Stomach (tissue), 9 donors: ENCODE measurements around the gene BACH1. TPM values are rescaled to one million over a fixed set of nuclear protein-coding genes. Genes with fewer than 3 reads are reported as not detected.

Source experiments
- DNase-seq, 2 donors: peaks; one replicate each; pipeline versions ENCODE4 v3.0.0 to v3.0.0-alpha.2; 2013 to 2019
- H3K27ac ChIP-seq, 5 donors: fragments of 200-600 bp in 4 of 5; sonication (generic) in 4 of 5; one replicate each; pipeline ENCODE4 v1.5.1; 2013 to 2019; ENCODE audit warnings: mild to moderate bottlenecking in 1 of 5, moderate library complexity in 1 of 5
- H3K27me3 ChIP-seq, 3 donors: fragments of 200-600 bp; sonication (generic); one replicate each; pipeline ENCODE4 v1.5.1; 2017 to 2019; ENCODE audit warnings: mixed run types in 1 of 3
- H3K36me3 ChIP-seq, 4 donors: fragments of 200-600 bp; sonication (generic); 1 replicate in 3 of 4; 2 replicates in 1 of 4; pipeline ENCODE4 v1.5.1; 2016 to 2019
- H3K4me1 ChIP-seq, 4 donors: fragments of 200-600 bp; sonication (generic); one replicate each; pipeline ENCODE4 v1.5.1; 2016 to 2019
- H3K4me3 ChIP-seq, 4 donors: fragments of 200-600 bp; sonication (generic) in 3 of 4; one replicate each; pipeline ENCODE4 v1.5.1; 2016 to 2019; ENCODE audit warnings: mild to moderate bottlenecking in 1 of 4
- H3K9me3 ChIP-seq, 4 donors: fragments of 200-600 bp; sonication (generic); one replicate each; pipeline ENCODE4 v1.5.1; 2016 to 2019
- EP300 ChIP-seq: sonication (generic); formaldehyde crosslinking; IDR thresholded peaks from one replicate; pipeline ENCODE4 v1.6.1; 2017; ENCODE audit warnings: antibody characterized with exemption
- POLR2A ChIP-seq, 4 donors: fragments of 450-650 bp; IDR thresholded peaks; one replicate each; pipeline ENCODE4 v1.6.1; 2016; ENCODE audit warnings: antibody characterized with exemption in 4 of 4, control low read depth in 2 of 4, mild to moderate bottlenecking in 1 of 4, moderate library complexity in 1 of 4
- POLR2AphosphoS5 ChIP-seq, 3 donors: sonication (generic); formaldehyde crosslinking; IDR thresholded peaks; one replicate each; pipeline ENCODE4 v1.6.1; 2016; ENCODE audit warnings: antibody characterized with exemption in 3 of 3
- WGBS, 5 donors: extraction: QIAGEN DNeasy Blood & Tissue Kit in 3 of 5; methylation state at CpG; one replicate each; pipeline versions ENCODE4 v1.1.5 to v1.1.7; 2013 to 2018; 5-methylcytosine and 5-hydroxymethylcytosine counted together
- intact Hi-C: fragments of 100-400 bp; cut with DNase I; formaldehyde crosslinking; loops from one replicate; pipeline ENCODE4 v1.15.1; 2023; ENCODE audit warnings: low total_unique reads
- polyA plus RNA-seq, 3 donors: library from polyadenylated mRNA; stranded (reverse); fragments of 200-250 nt; gene quantifications; one replicate each; pipeline ENCODE4 v1.2.3, GENCODE V29; 2013
- total RNA-seq, 5 donors: library from RNA; depleted of rRNA; stranded (reverse); fragments of >200 nt; gene quantifications; one replicate each; pipeline versions ENCODE4 v1.1.0 to v1.2.3, GENCODE V29; 2014 to 2016
- TF ChIP-seq, protein P1 (sequence below), 7 experiments: fragments of 450-650 bp in 4 of 7; fragments of 200-600 bp in 3 of 7; sonication (generic) in 3 of 7; IDR thresholded peaks; one replicate each; pipeline ENCODE4 v1.5.1; 2016 to 2019; ENCODE audit warnings: antibody characterized with exemption in 7 of 7, control low read depth in 2 of 7, mild to moderate bottlenecking in 1 of 7
- donor health status: healthy with polysubstance abuse.
- donor health status: Bipolar disorder and iron deficiency.
- donor health status: healthy.

The BACH1 gene
- total and polyA plus RNA-seq, 8 donors = 4.2 to 107 (median 24.2) TPM

GRCh38 chr21:29382030-29382654 is 83.4 kb downstream of the BACH1 start:
- intact Hi-C loops = no loop called here
- Histone ChIP-seq H3K27ac (no peak overlapping the region), H3K36me3 (no peaks in the 10 kb centered on the region), H3K4me3 (no peak overlapping the region), H3K9me3 (no peaks in the 10 kb centered on the region), H3K27me3 (no peaks in the 10 kb centered on the region), H3K4me1 (peaks cover 9 to 22% (median 13%) of the 10 kb centered on the region in 4 donors)
- 67 to 81% (median 76%) methylated on average over 4 of the region's 4 CpGs for WGBS, 5 donors
- peak in 1 of 2 donors; percentile 30 for DNase-seq
- TF ChIP-seq POLR2AphosphoS5 (IDR thresholded peaks at IDR 0.05) (peak in 1 of 3 donors; percentile 21), POLR2A (IDR thresholded peaks at IDR 0.05) (no peak)

GRCh38 chr21:29384683-29385359 is 86.1 kb downstream of the BACH1 start:
- Histone ChIP-seq H3K27me3 (no peaks in the 10 kb centered on the region), H3K4me1 (peaks cover 0 to 19% (median 10%) of the 10 kb centered on the region in 4 donors), H3K9me3 (no peaks in the 10 kb centered on the region), H3K36me3 (no peaks in the 10 kb centered on the region), H3K4me3 (no peak overlapping the region), H3K27ac (no peak overlapping the region)
- no peak for TF ChIP-seq POLR2AphosphoS5 (IDR thresholded peaks at IDR 0.05)
- no peak for TF ChIP-seq POLR2A (IDR thresholded peaks at IDR 0.05)
- TF ChIP-seq, protein P1, sequence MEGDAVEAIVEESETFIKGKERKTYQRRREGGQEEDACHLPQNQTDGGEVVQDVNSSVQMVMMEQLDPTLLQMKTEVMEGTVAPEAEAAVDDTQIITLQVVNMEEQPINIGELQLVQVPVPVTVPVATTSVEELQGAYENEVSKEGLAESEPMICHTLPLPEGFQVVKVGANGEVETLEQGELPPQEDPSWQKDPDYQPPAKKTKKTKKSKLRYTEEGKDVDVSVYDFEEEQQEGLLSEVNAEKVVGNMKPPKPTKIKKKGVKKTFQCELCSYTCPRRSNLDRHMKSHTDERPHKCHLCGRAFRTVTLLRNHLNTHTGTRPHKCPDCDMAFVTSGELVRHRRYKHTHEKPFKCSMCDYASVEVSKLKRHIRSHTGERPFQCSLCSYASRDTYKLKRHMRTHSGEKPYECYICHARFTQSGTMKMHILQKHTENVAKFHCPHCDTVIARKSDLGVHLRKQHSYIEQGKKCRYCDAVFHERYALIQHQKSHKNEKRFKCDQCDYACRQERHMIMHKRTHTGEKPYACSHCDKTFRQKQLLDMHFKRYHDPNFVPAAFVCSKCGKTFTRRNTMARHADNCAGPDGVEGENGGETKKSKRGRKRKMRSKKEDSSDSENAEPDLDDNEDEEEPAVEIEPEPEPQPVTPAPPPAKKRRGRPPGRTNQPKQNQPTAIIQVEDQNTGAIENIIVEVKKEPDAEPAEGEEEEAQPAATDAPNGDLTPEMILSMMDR (IDR thresholded peaks at IDR 0.05) = no peak
- no peak for TF ChIP-seq EP300
- 28 to 50% (median 43%) methylated on average over 2 of the region's 2 CpGs for WGBS, 5 donors
- intact Hi-C loops = no loop called here
- DNase-seq = no peak

DNA sequence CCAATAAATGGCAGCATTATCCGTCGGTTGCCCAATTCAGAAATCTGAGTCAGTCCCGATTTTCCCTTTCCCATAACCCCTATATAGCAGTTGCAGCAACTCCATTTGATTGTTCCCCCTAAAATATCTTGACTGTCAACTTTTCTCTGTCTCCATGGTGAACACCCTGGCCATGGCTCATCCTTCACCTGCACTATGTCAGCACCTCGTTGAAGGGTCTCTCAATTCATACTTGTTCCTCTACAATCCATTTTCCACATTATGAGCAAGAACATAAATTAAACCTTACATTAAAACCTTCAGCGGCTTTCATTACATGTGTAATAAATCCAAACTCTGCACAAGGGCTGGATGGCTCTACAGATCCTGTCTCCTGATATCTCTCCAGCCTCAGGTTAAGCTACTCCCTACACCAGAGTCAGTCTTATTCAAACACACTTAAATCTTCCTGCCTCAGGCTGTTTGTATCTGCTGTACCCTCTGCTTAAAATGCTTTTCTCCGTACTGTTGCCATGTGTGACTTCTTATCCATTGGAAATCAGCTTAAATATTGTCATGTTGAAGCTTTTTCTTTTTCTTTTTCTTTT is 87.3 kb downstream of the BACH1 start:
- no peak overlapping the region for H3K4me3 ChIP-seq
- H3K27ac ChIP-seq = no peak overlapping the region
- H3K36me3 ChIP-seq = no peaks in the 10 kb centered on the region
- no peak for DNase-seq
- intact Hi-C loops = no loop called here
- no peaks in the 10 kb centered on the region for H3K27me3 ChIP-seq
- H3K4me1 ChIP-seq = peaks cover 0 to 16% (median 10%) of the 10 kb centered on the region in 4 donors
- TF ChIP-seq, protein P1 (IDR thresholded peaks at IDR 0.05) = no peak
- TF ChIP-seq EP300 (no peak), POLR2AphosphoS5 (IDR thresholded peaks at IDR 0.05) (no peak), POLR2A (IDR thresholded peaks at IDR 0.05) (no peak)
- 89 to 94% (median 93%) methylated on average over 6 of the region's 6 CpGs for WGBS, 5 donors
- H3K9me3 ChIP-seq = no peaks in the 10 kb centered on the region

GRCh38 chr21:29386803-29387202 is 88.1 kb downstream of the BACH1 start:
- H3K4me1 ChIP-seq = peaks cover 0 to 11% (median 7%) of the 10 kb centered on the region in 4 donors
- intact Hi-C loops = no loop called here
- WGBS, 5 donors = 50 to 66% (median 59%) methylated on average over 4 of the region's 4 CpGs
- no peaks in the 10 kb centered on the region for H3K36me3 ChIP-seq
- no peaks in the 10 kb centered on the region for H3K9me3 ChIP-seq
- TF ChIP-seq POLR2AphosphoS5 (IDR thresholded peaks at IDR 0.05) (peak in 1 of 3 donors; percentile 7), POLR2A (IDR thresholded peaks at IDR 0.05) (no peak)
- H3K4me3 ChIP-seq = no peak overlapping the region
- no peak overlapping the region for H3K27ac ChIP-seq
- no peak for DNase-seq
- no peaks in the 10 kb centered on the region for H3K27me3 ChIP-seq

DNA sequence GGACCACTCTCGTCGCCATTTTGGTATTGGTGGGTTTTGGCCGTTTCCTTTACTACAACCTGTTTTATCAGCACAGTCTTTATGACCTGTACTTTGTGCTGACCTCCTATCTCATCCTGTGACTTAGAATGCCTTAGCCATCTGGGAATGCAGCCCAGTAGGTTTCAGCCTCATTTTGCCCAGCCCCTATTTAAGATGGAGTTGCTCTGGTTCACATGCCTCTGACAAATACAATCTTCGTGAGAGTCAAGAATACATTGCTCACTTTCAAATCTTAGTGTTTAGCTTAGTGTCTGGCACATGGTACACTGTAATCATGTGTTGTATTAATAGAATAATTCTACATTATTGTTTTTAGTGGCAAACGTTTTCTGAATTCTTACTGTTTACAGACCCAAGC is 88.9 kb downstream of the BACH1 start:
- no peak overlapping the region for H3K27ac ChIP-seq
- no peaks in the 10 kb centered on the region for H3K27me3 ChIP-seq
- no peak overlapping the region for H3K4me3 ChIP-seq
- H3K36me3 ChIP-seq = no peaks in the 10 kb centered on the region
- WGBS, 5 donors = 80 to 88% (median 82%) methylated on average over 5 of the region's 5 CpGs
- intact Hi-C loops = no loop called here
- no peak for DNase-seq
- peaks cover 0 to 3% (median 1%) of the 10 kb centered on the region in 4 donors for H3K4me1 ChIP-seq
- H3K9me3 ChIP-seq = no peaks in the 10 kb centered on the region
- TF ChIP-seq POLR2AphosphoS5 (IDR thresholded peaks at IDR 0.05) = no peak
- TF ChIP-seq, protein P1 (IDR thresholded peaks at IDR 0.05) = no peak
- TF ChIP-seq EP300 = no peak
- no peak for TF ChIP-seq POLR2A (IDR thresholded peaks at IDR 0.05)
